Common myeloid progenitor, CD34-positive (primary cell): ENCODE results near the gene SEL1L3.

ENCODE experiments used
- CTCF ChIA-PET: fragments of 350-600 bp; sonication (Branson Sonifier 250); formaldehyde crosslinking; loops from one replicate; lab custom pipeline; 2021; ENCODE audit warnings: antibody characterized with exemption; lab: Charles Lee
- POLR2A ChIA-PET: fragments of 350-600 bp; sonication (Branson Sonifier 250); formaldehyde crosslinking; loops from one replicate; lab custom pipeline; 2021; ENCODE audit warnings: antibody characterized with exemption; lab: Charles Lee
- DNase-seq, 3 donors: peaks; one replicate each; pipeline versions ENCODE4 v3.0.0 to v3.0.0-alpha.2; 2013
- H3K27ac ChIP-seq, 2 experiments: 1 replicate in 1 of 2; 2 replicates in 1 of 2; pipeline ENCODE4 v1.7.0; 2013; ENCODE audit warnings: inconsistent platforms in 2 of 2, low read length in 2 of 2, mild to moderate bottlenecking in 2 of 2, low read depth in 1 of 2, moderate library complexity in 1 of 2; ENCODE audit not compliant: severe bottlenecking in 2 of 2, insufficient read depth in 1 of 2, poor library complexity in 1 of 2
- H3K27me3 ChIP-seq, 5 experiments: replicated peaks in 2 of 5; 1 replicate in 3 of 5; 2 replicates in 2 of 5; pipeline versions ENCODE4 v1.6.1 to v1.7.0; 2013; ENCODE audit warnings: low read length in 4 of 5, mild to moderate bottlenecking in 2 of 5, moderate library complexity in 2 of 5, inconsistent platforms in 1 of 5; ENCODE audit not compliant: insufficient read depth in 5 of 5, control insufficient read depth in 4 of 5
- H3K36me3 ChIP-seq, 4 experiments: 1 replicate in 2 of 4; 2 replicates in 2 of 4; pipeline versions ENCODE4 v1.6.1 to v1.7.0; 2013; ENCODE audit warnings: low read length in 3 of 4, control low read depth in 1 of 4, mild to moderate bottlenecking in 1 of 4; ENCODE audit not compliant: control insufficient read depth in 4 of 4, insufficient read depth in 4 of 4
- H3K4me1 ChIP-seq, 4 experiments: 1 replicate in 3 of 4; 2 replicates in 1 of 4; pipeline versions ENCODE4 v1.6.1 to v1.7.1; 2013; ENCODE audit warnings: low read length in 3 of 4, mild to moderate bottlenecking in 3 of 4, control low read depth in 1 of 4, inconsistent platforms in 1 of 4, moderate library complexity in 1 of 4; ENCODE audit not compliant: control insufficient read depth in 4 of 4, insufficient read depth in 4 of 4; ENCODE audit errors: control extremely low read depth in 1 of 4
- H3K4me3 ChIP-seq, 7 experiments: 1 replicate in 4 of 7; 2 replicates in 3 of 7; pipeline versions ENCODE4 v1.5.1 to v1.7.0; 2013; ENCODE audit warnings: mild to moderate bottlenecking in 7 of 7, low read length in 6 of 7, moderate library complexity in 6 of 7, inconsistent platforms in 2 of 7, low read depth in 2 of 7, control low read depth in 1 of 7; ENCODE audit not compliant: insufficient read depth in 4 of 7, control insufficient read depth in 1 of 7; ENCODE audit errors: extremely low read depth in 1 of 7
- H3K9me3 ChIP-seq, 5 experiments: 1 replicate in 4 of 5; 2 replicates in 1 of 5; pipeline versions ENCODE4 v1.6.1 to v1.7.1; 2013; ENCODE audit warnings: low read length in 4 of 5, mild to moderate bottlenecking in 2 of 5, inconsistent platforms in 1 of 5, low read depth in 1 of 5, moderate library complexity in 1 of 5; ENCODE audit not compliant: control insufficient read depth in 4 of 5, insufficient read depth in 2 of 5; ENCODE audit errors: control extremely low read depth in 1 of 5
- whole genome bisulfite sequencing: methylation state at CpG from one replicate; pipeline ENCODE4 v1.1.5; 2013; ENCODE audit not compliant: insufficient coverage; 5-methylcytosine and 5-hydroxymethylcytosine counted together

SEL1L3 gene

DNA sequence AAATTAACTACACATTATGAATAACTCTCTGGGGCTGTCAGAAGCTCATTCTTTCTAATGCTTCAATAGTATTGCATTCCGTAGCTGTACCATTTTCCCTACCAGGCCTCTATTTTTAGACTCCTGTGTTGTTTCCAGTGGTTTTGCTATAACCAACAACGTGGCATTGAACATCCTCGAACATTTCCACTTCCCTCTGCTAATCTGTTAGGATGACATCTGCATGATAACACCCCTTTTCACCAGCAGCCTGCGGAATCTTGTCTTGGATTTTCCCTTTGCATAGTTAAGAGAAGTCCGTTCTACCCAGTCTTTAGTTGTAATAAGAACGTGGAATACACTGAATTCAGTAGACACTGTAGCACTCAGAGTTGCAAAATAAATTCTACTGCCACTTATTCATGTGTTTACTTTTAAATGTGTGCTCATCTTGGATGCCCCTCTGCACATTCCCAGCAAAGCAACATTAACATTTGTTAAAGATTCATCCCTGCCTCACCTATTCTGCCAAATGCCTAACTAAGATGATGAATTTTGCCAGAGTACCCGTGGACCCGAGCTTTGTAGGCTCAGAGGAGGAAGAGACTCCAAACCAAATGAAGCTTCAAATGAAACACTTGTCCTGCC lies 55.6 kb downstream of the SEL1L3 start:
- H3K36me3 ChIP-seq, result peaks cover 2 to 34% (median 18%) of the 10 kb centered on the region in 4 experiments
- CTCF ChIA-PET, result no interaction called here
- H3K4me3 ChIP-seq, result no peak overlapping the region
- no peaks in the 10 kb centered on the region for H3K27me3 ChIP-seq
- H3K9me3 ChIP-seq, result no peaks in the 10 kb centered on the region
- POLR2A ChIA-PET, result no interaction called here
- H3K4me1 ChIP-seq, result no peaks in the 10 kb centered on the region
- no peak overlapping the region for H3K27ac ChIP-seq
- WGBS, result 82% methylated on average over 5 of the region's 8 CpGs
- no peak for DNase-seq

DNA sequence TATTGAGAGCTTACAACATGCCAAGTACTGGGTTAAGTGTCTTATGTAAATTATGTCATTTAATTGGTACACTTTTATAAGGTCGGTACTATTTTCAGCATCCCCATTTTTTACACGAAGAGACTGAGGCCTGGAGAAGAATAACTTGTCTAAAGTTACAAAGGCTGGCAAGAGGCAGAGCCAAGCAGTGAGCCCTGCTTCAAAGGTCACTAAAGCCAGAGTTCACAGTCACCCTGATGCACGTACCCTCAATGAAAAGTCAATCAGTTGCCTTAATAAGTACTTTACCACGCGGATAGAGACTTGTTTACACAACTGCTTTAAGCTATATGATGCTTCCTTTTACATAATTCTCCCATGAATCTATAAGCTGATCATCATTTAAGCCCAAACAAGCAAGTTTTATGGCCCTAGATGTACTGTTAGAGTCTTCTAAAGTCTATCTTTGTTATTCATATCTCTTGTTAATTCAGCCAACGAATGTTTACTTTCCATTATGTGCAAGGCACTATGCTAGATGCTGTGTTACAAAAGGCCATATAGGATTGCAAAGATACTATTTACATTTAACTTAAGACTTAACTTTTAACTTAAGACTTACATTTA lies 57.4 kb downstream of the SEL1L3 start:
- ChIA-PET CTCF (no interaction called here), POLR2A (no interaction called here)
- Histone ChIP-seq H3K4me3 (no peak overlapping the region), H3K27ac (no peak overlapping the region), H3K27me3 (no peaks in the 10 kb centered on the region), H3K9me3 (no peaks in the 10 kb centered on the region), H3K36me3 (peaks cover 5 to 35% (median 15%) of the 10 kb centered on the region in 4 experiments), H3K4me1 (no peaks in the 10 kb centered on the region)
- no peak for DNase-seq
- 90% methylated on average over 5 of the region's 6 CpGs for WGBS

DNA sequence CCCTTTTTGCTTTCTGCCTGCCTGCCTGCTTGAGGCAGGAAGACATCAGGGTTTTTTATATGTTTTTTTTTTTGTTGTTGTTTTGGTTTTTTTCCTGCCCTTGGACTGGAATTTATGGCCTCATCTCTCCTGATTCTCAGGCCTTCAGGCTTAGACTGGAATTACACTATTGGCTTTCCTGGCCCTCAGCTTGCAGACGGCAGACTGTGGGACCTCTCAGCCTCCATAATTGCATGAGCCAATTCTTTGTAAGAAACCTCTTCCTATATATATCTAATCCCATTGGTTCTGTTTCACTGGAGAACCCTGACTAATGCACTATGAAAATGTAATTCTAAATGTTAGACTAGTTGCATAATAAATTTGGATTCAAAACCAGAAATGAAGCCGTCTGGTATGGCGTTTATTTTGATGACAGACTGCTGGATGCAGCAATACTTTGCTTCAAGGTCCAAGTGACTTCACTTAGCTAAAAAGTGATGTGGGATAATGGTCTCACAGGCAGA lies 59.0 kb downstream of the SEL1L3 start:
- ChIA-PET POLR2A (no interaction called here), CTCF (interaction anchor here (1.2 kb wide), 1 partner anchor 33 kb away, joined by 4 read pairs; no protein-coding TSS in a partner anchor)
- Histone ChIP-seq H3K36me3 (peaks cover 8 to 39% (median 22%) of the 10 kb centered on the region in 4 experiments), H3K4me1 (no peaks in the 10 kb centered on the region), H3K4me3 (no peak overlapping the region), H3K27me3 (no peaks in the 10 kb centered on the region), H3K9me3 (no peaks in the 10 kb centered on the region), H3K27ac (no peak overlapping the region)
- WGBS, result 95% methylated on average over 2 of the region's 3 CpGs
- no peak for DNase-seq

DNA sequence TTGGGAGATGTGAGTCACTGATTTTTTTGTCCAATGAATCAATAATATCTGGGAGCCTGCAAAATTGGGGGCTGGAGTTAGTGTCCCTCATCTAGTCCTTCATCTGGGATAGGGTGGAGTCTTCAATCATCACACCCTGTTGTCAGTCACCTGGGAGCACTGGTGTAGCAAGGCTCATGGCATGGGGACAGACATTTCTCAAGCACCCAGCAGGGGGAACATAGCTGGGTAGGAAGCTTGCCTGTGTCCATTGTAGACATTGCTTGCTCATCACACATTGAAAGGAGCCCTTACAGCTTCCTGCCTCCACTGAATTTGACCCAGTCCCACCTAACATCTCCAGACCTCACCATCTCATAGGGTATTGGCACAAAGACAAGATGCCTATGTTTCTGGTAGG lies 61.2 kb downstream of the SEL1L3 start:
- no peak for DNase-seq
- POLR2A ChIA-PET, result no interaction called here
- H3K36me3 ChIP-seq, result peaks cover 8 to 47% (median 23%) of the 10 kb centered on the region in 4 experiments

DNA sequence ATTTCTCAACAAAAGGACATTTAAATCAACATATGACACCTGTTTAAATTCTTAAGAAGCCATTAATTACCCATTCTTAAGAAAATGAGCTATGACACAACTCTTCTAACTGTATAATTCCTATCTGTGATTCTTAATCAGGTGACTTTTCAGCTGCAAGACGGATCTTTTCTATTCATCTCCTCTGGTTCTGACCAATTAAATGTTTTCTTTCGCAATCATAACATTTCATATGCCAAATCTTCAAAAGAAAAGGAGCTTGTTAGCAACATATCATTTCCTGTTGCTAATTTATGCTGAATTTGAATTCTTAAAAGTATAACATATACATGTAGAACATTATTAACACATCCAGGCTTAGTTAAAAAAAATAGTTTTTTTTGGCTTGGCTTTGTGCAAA lies 62.5 kb downstream of the SEL1L3 start:
- no peak for DNase-seq
- Histone ChIP-seq H3K4me1 (no peaks in the 10 kb centered on the region), H3K4me3 (no peak overlapping the region), H3K9me3 (no peaks in the 10 kb centered on the region), H3K27me3 (no peaks in the 10 kb centered on the region), H3K27ac (no peak overlapping the region), H3K36me3 (peaks cover 8 to 50% (median 25%) of the 10 kb centered on the region in 4 experiments)
- ChIA-PET POLR2A (no interaction called here), CTCF (interaction anchor here (1.4 to 1.5 kb wide), 2 partner anchors 12 to 32 kb away, joined by 3 read pairs; no protein-coding TSS in a partner anchor)
- WGBS, result 83% methylated on average over 1 of the region's 2 CpGs

More for the DNA sequence above, 61.2 kb downstream of the SEL1L3 start:
- H3K9me3 ChIP-seq, result no peaks in the 10 kb centered on the region
- no peak overlapping the region for H3K4me3 ChIP-seq
- no peak overlapping the region for H3K27ac ChIP-seq
- CTCF ChIA-PET, result interaction anchor here (1.8 kb wide), 1 partner anchor 9 kb away, joined by 9 read pairs; no protein-coding TSS in a partner anchor
- H3K27me3 ChIP-seq, result no peaks in the 10 kb centered on the region
- H3K4me1 ChIP-seq, result no peaks in the 10 kb centered on the region

DNA sequence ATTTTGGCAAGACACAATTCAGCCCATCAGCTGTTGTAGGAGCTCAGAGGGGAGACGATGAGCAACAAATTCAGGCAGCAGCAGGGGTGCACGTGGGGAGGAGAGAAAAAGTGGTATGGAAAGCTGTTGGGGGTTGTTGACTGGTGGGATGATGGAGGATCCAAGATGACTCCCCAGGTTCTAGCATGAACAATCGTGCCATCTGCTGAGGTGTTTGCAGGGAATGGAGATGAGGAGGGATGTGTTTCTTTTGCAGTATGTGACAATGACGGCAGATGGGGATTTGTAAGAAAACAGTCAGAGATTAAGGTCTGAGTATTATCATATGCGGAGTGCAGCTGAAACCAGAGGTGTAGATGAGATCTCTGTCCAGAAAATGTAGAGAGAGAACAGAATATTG lies 63.3 kb downstream of the SEL1L3 start:
- peaks cover 8 to 46% (median 25%) of the 10 kb centered on the region in 4 experiments for H3K36me3 ChIP-seq
- ChIA-PET CTCF (interaction anchor here (1.1 to 1.5 kb wide), 2 partner anchors 11 to 32 kb away, joined by 3 to 4 read pairs; no protein-coding TSS in a partner anchor), POLR2A (no interaction called here)
- H3K4me3 ChIP-seq, result no peak overlapping the region
- H3K4me1 ChIP-seq, result no peaks in the 10 kb centered on the region
- DNase-seq, result no peak
- no peaks in the 10 kb centered on the region for H3K9me3 ChIP-seq
- 97% methylated on average over 5 of the region's 5 CpGs for WGBS
- H3K27me3 ChIP-seq, result no peaks in the 10 kb centered on the region
- H3K27ac ChIP-seq, result no peak overlapping the region

DNA sequence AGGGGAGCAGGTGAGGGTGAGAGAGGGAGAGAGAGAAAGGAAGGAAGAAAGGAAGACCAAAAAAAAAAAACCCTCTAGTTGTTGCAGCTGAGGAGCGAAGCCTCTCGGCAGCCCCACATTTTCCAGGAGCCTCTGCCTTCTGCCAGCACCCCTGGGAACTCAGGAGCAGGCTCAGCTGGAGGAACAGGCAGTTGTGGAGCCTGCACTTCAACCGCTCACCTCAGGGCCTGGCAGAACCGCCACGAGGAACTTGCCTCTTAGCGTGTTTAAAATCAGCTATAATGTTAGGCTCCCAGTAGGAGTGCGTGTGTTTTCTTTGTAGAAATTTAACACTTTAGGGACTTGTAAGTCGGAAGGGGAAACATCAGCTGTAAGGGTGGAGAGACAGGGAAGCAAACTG lies 65.7 kb downstream of the SEL1L3 start:
- Histone ChIP-seq H3K36me3 (peaks cover 7 to 34% (median 17%) of the 10 kb centered on the region in 4 experiments), H3K9me3 (no peaks in the 10 kb centered on the region), H3K4me1 (no peaks in the 10 kb centered on the region), H3K4me3 (no peak overlapping the region), H3K27ac (no peak overlapping the region), H3K27me3 (no peaks in the 10 kb centered on the region)
- WGBS, result 99% methylated on average over 8 of the region's 8 CpGs
- no peak for DNase-seq
- ChIA-PET CTCF (no interaction called here), POLR2A (no interaction called here)
